K562 (cell line): Measurements from ENCODE around the gene OARD1. TPM values are rescaled to one million over a fixed set of nuclear protein-coding genes. Genes with fewer than 3 reads are reported as not detected.

Source experiments
- ATAC-seq: fragments of 200-7000 bp; cut with Tn5 transposase; 3 replicates; pipeline ENCODE4 v1.9.1; 2020; ENCODE audit warnings: moderate library complexity
- BruUV-seq: library from RNA; stranded (reverse); fragments of 400-500 nt; replicated peaks from 2 replicates; lab custom pipeline; 2021; lab: Mats Ljungman, UMichigan
- CTCF ChIA-PET: fragments of 300-600 bp; formaldehyde crosslinking; extraction: SDS; loops from one replicate; lab custom pipeline; 2021; ENCODE audit warnings: low intra/inter-chr PET ratio; lab: Yijun Ruan, JAX
- POLR2A ChIA-PET: fragments of 300-600, 350-650 bp; sonication (Branson Sonifier 250); formaldehyde crosslinking; extraction: SDS; loops from one replicate; lab custom pipeline; 2021; ENCODE audit warnings: antibody characterized with exemption, inconsistent platforms; lab: Yijun Ruan, JAX
- DNase-seq, 4 experiments: peaks; one replicate each; pipeline versions ENCODE4 v3.0.0 to v3.0.0-alpha.2; 2011 to 2018; ENCODE audit warnings: low spot score in 3 of 4, mixed read lengths in 3 of 4; ENCODE audit errors: extremely low read depth in 1 of 4
- FAIRE-seq: peaks from 2 replicates; lab custom pipeline; 2011; peaks lifted over from hg19 to GRCh38; lab: Jason Lieb, UNC
- H2AFZ ChIP-seq: 2 replicates; pipeline ENCODE4 v1.6.0; 2011; ENCODE audit warnings: low read depth, low read length, control low read depth, inconsistent platforms
- H3K27ac ChIP-seq: fragments of 200-600 bp; 3 replicates; pipeline ENCODE4 v1.8.0; 2011; ENCODE audit warnings: low read depth, mild to moderate bottlenecking, control low read depth, inconsistent platforms, low read length, moderate library complexity, mixed read lengths; ENCODE audit errors: extremely low read depth
- H3K27me3 ChIP-seq, 2 experiments: fragments of 300-600 bp in 1 of 2; 2 replicates in 1 of 2; 3 replicates in 1 of 2; pipeline versions ENCODE4 v1.6.0 to v1.8.0; 2011; ENCODE audit warnings: inconsistent platforms in 2 of 2, low read length in 2 of 2, mild to moderate bottlenecking in 1 of 2, mixed read lengths in 1 of 2, moderate library complexity in 1 of 2; ENCODE audit not compliant: control insufficient read depth in 2 of 2, insufficient read depth in 2 of 2
- H3K36me3 ChIP-seq: fragments of 300-600 bp; 3 replicates; pipeline ENCODE4 v1.8.0; 2011; ENCODE audit warnings: mild to moderate bottlenecking, low read length, inconsistent platforms; ENCODE audit not compliant: control insufficient read depth, insufficient read depth
- H3K4me1 ChIP-seq, 2 experiments: fragments of 200-600 bp in 1 of 2; replicated peaks in 1 of 2; 2 replicates in 1 of 2; 3 replicates in 1 of 2; pipeline versions ENCODE4 v1.5.1 to v1.8.0; 2011; ENCODE audit warnings: inconsistent platforms in 2 of 2, low read length in 2 of 2, mild to moderate bottlenecking in 1 of 2, mixed read lengths in 1 of 2, moderate library complexity in 1 of 2; ENCODE audit not compliant: control insufficient read depth in 2 of 2, insufficient read depth in 2 of 2
- H3K4me2 ChIP-seq: 2 replicates; pipeline ENCODE4 v1.6.1; 2011; ENCODE audit warnings: low read length, control low read depth, inconsistent platforms, mixed read lengths; ENCODE audit not compliant: insufficient read depth
- H3K4me3 ChIP-seq: fragments of 200-600 bp; sonication (generic), shearing (Covaris generic); 2 replicates; pipeline ENCODE4 v1.5.1; 2016; ENCODE audit warnings: control low read depth, inconsistent platforms
- H3K79me2 ChIP-seq: fragments of 200-600 bp; 3 replicates; pipeline ENCODE4 v1.8.0; 2011; ENCODE audit warnings: low read length, inconsistent platforms; ENCODE audit not compliant: control insufficient read depth, insufficient read depth
- H3K9ac ChIP-seq, 2 experiments: 2 replicates each; pipeline versions ENCODE4 v1.6.0 to v1.6.1; 2011; ENCODE audit warnings: low read depth in 2 of 2, low read length in 2 of 2, control low read depth in 1 of 2, inconsistent platforms in 1 of 2, mild to moderate bottlenecking in 1 of 2, mixed read lengths in 1 of 2; ENCODE audit not compliant: insufficient read depth in 1 of 2
- H3K9me1 ChIP-seq: one replicate; pipeline ENCODE4 v1.6.0; 2011; ENCODE audit warnings: inconsistent platforms, mild to moderate bottlenecking, low read length, moderate library complexity; ENCODE audit not compliant: control insufficient read depth, insufficient read depth
- H3K9me3 ChIP-seq: replicated peaks from 2 replicates; pipeline ENCODE4 v1.5.1; 2011; ENCODE audit warnings: low read depth, low read length, inconsistent platforms; ENCODE audit not compliant: control insufficient read depth, insufficient read depth
- H4K20me1 ChIP-seq: replicated peaks from 2 replicates; pipeline ENCODE4 v1.6.1; 2011; ENCODE audit warnings: low read length, inconsistent platforms, mixed read lengths; ENCODE audit not compliant: control insufficient read depth, insufficient read depth
- ATF3 ChIP-seq, 2 experiments: fragments of 450-650 bp in 1 of 2; sonication (generic) in 1 of 2; formaldehyde crosslinking in 1 of 2; IDR thresholded peaks in 1 of 2; conservative IDR thresholded peaks in 1 of 2; 2 replicates each; pipeline versions ENCODE4 v1.6.1 to v1.8.1; 2016 to 2023; ENCODE audit warnings: mild to moderate bottlenecking in 2 of 2, moderate library complexity in 2 of 2, inconsistent platforms in 1 of 2, missing genetic modification reagents in 1 of 2
- CEBPB ChIP-seq: fragments of 450-650 bp; IDR thresholded peaks from 2 replicates; pipeline ENCODE4 v1.6.1; 2016; ENCODE audit warnings: missing genetic modification characterization, missing compliant biosample characterization
- CEBPG ChIP-seq, 3 experiments: fragments of 200-800 bp in 1 of 3; sonication (Bioruptor generic) in 1 of 3; sonication (generic) in 1 of 3; formaldehyde crosslinking in 1 of 3; IDR thresholded peaks in 2 of 3; conservative IDR thresholded peaks in 1 of 3; 2 replicates each; pipeline versions ENCODE4 v1.6.1 to v1.8.0; 2016 to 2022; ENCODE audit warnings: missing compliant biosample characterization in 2 of 3, missing genetic modification characterization in 2 of 3, mild to moderate bottlenecking in 1 of 3, missing genetic modification reagents in 1 of 3
- FIP1L1 ChIP-seq: fragments of 200-400 bp; formaldehyde crosslinking; IDR thresholded peaks from 2 replicates; pipeline ENCODE4 v1.6.1; 2018; ENCODE audit warnings: mild to moderate bottlenecking, low read depth, low read length; ENCODE audit not compliant: poor library complexity, severe bottlenecking
- KLF13 ChIP-seq: fragments of 450-650 bp; IDR thresholded peaks from 2 replicates; pipeline ENCODE4 v1.6.1; 2016; ENCODE audit warnings: missing genetic modification characterization, low read depth, mild to moderate bottlenecking, missing compliant biosample characterization, moderate library complexity, borderline replicate concordance
- MXD1 ChIP-seq: fragments of 250-450 bp; sonication (Bioruptor Pico); IDR thresholded peaks from 2 replicates; pipeline ENCODE4 v1.8.0; 2021; ENCODE audit warnings: borderline replicate concordance, mild to moderate bottlenecking, moderate library complexity; ENCODE audit not compliant: poor library complexity, severe bottlenecking
- MYC ChIP-seq, 2 experiments: fragments of 250-450 bp in 1 of 2; sonication (Bioruptor Pico) in 1 of 2; IDR thresholded peaks; 2 replicates each; pipeline versions ENCODE4 v1.5.1 to v1.6.1; 2012 to 2021; ENCODE audit warnings: low read depth in 2 of 2, borderline replicate concordance in 1 of 2, improper control_type of control experiment in 1 of 2, low read length in 1 of 2, mild to moderate bottlenecking in 1 of 2, moderate library complexity in 1 of 2
- POLR2A ChIP-seq: fragments of 450-650 bp; conservative IDR thresholded peaks from 2 replicates; pipeline ENCODE4 v1.6.1; 2016
- PREB ChIP-seq: sonication (generic); formaldehyde crosslinking; IDR thresholded peaks from 2 replicates; pipeline ENCODE4 v1.8.1; 2023; ENCODE audit warnings: mild to moderate bottlenecking, missing genetic modification reagents
- PURB ChIP-seq: sonication (generic); formaldehyde crosslinking; IDR thresholded peaks from 2 replicates; pipeline ENCODE4 v1.9.0; 2021; ENCODE audit warnings: low read depth, mild to moderate bottlenecking, missing genetic modification reagents
- RAD51 ChIP-seq: fragments of 450-650 bp; IDR thresholded peaks from 2 replicates; pipeline ENCODE4 v1.7.1; 2016; ENCODE audit warnings: low read depth, mild to moderate bottlenecking, borderline replicate concordance
- TBP ChIP-seq: optimal IDR thresholded peaks from 2 replicates; pipeline ENCODE3; 2011; ENCODE audit warnings: low read depth, low read length, improper control_type of control experiment
- ZBTB12 ChIP-seq: fragments of 250-450 bp; sonication (Bioruptor Pico); IDR thresholded peaks from 2 replicates; pipeline ENCODE4 v1.4.0; 2020
- ZNF197 ChIP-seq: fragments of 200-800 bp; sonication (Bioruptor generic); IDR thresholded peaks from 2 replicates; pipeline ENCODE4 v1.6.1; 2016; ENCODE audit warnings: low read depth, missing genetic modification characterization, missing compliant biosample characterization
- ZNF740 ChIP-seq, 3 experiments: fragments of 200-800 bp in 1 of 3; sonication (Bioruptor generic) in 1 of 3; sonication (generic) in 1 of 3; formaldehyde crosslinking in 1 of 3; IDR thresholded peaks; 2 replicates each; pipeline versions ENCODE4 v1.6.1 to v1.8.0; 2016 to 2022; ENCODE audit warnings: mild to moderate bottlenecking in 2 of 3, missing compliant biosample characterization in 2 of 3, missing genetic modification characterization in 2 of 3, missing genetic modification reagents in 1 of 3
- ZNF76 ChIP-seq: fragments of 250-450 bp; sonication (Bioruptor Pico); IDR thresholded peaks from 2 replicates; pipeline ENCODE4 v1.4.0; 2020; ENCODE audit warnings: mild to moderate bottlenecking, moderate library complexity, borderline replicate concordance
- in situ Hi-C: fragments of 300-500 bp; cut with MboI; formaldehyde crosslinking; loops from 4 replicates; pipeline ENCODE4 v1.15.0; 2018; ENCODE audit warnings: inconsistent platforms, mixed read lengths
- intact Hi-C: fragments of 100-400 bp; cut with micrococcal nuclease; formaldehyde crosslinking; loops from 2 replicates; pipeline ENCODE4 v1.14.2; 2022
- polyA plus RNA-seq, 8 experiments: library from polyadenylated mRNA; depleted of rRNA in 4 of 8; stranded (reverse) in 5 of 8; unstranded in 3 of 8; fragments of >200 nt; fragmentation: Nextera tagmentation in 2 of 8; fragmentation: Illumina TruSeq in 1 of 8; extraction: Ambion mirVana in 2 of 8; extraction: Trizol in 1 of 8; gene quantifications; 2 replicates each; pipeline versions ENCODE4 v1.2.1 to v1.2.3, GENCODE V29; 2011 to 2014; ENCODE audit warnings: inconsistent platforms in 1 of 8, missing spikeins in 1 of 8
- total RNA-seq, 7 experiments: library from RNA; depleted of rRNA in 6 of 7; stranded (reverse); fragments of >200 nt in 6 of 7; fragmentation: Illumina TruSeq in 2 of 7; extraction: Trizol in 2 of 7; gene quantifications; 2 replicates each; pipeline versions ENCODE4 v1.2.1 to v1.2.3, GENCODE V29; 2011 to 2021; ENCODE audit warnings: low replicate concordance in 1 of 7

OARD1 gene
- total and polyA plus RNA-seq, 9 of the 15 experiments (the other 6 are each of a cell fraction or from before 2014, with no cell fraction given), result 43.4 to 88.3 (median 61.1) TPM

GRCh38 chr6:41085182-41085581 is 13.0 kb upstream of the OARD1 start:
- no peaks in the 10 kb centered on the region for H3K9me1 ChIP-seq
- intact Hi-C loops (no loop called here), in situ Hi-C loops (no loop called here)
- H2AFZ ChIP-seq, result no peak overlapping the region
- CTCF ChIA-PET, result no interaction called here
- DNase-seq, result no peak
- H4K20me1 ChIP-seq, result no peaks in the 10 kb centered on the region
- FAIRE-seq, result no peak
- H3K4me1 ChIP-seq, result no peaks in the 10 kb centered on the region
- peaks cover 81% of the 10 kb centered on the region for H3K36me3 ChIP-seq
- no peaks in the 10 kb centered on the region for H3K9me3 ChIP-seq
- no peak overlapping the region for H3K27ac ChIP-seq
- H3K4me3 ChIP-seq, result no peak overlapping the region
- no peak overlapping the region for H3K9ac ChIP-seq
- BruUV-seq, result no TSS peak
- peaks cover 5% of the 10 kb centered on the region; the same call in 1 of the 3 replicates for H3K79me2 ChIP-seq
- ATAC-seq, result no peak
- H3K4me2 ChIP-seq, result no peak overlapping the region
- POLR2A ChIA-PET, result no interaction called here
- no peaks in the 10 kb centered on the region for H3K27me3 ChIP-seq
- no peak for TF ChIP-seq ZBTB12 (CRISPR knock-in tag)
- TF ChIP-seq POLR2A, result no peak
- TF ChIP-seq CEBPG (CRISPR knock-in tag; IDR thresholded peaks at IDR 0.05), result no peak
- TF ChIP-seq CEBPG (tag; conservative IDR thresholded peaks at IDR 0.05 in 1 of 2, IDR thresholded peaks at IDR 0.05 in 1 of 2), result peak; percentile 80 to 95
- TF ChIP-seq MYC (IDR thresholded peaks at IDR 0.05; ENCODE audit: low read depth, low read length), result no peak
- no peak for TF ChIP-seq MYC (CRISPR knock-in tag; IDR thresholded peaks at IDR 0.05; ENCODE audit: borderline replicate concordance, low read depth)
- TF ChIP-seq TBP, result no peak
- TF ChIP-seq ZNF740 (CRISPR knock-in tag; IDR thresholded peaks at IDR 0.05), result no peak
- TF ChIP-seq ZNF740 (tag; IDR thresholded peaks at IDR 0.05), result no peak
- TF ChIP-seq FIP1L1, result no peak
- TF ChIP-seq ZNF197, result no peak
- TF ChIP-seq MXD1 (CRISPR knock-in tag), result no peak
- no peak for TF ChIP-seq RAD51
- peak; percentile 89 for TF ChIP-seq ATF3 (IDR thresholded peaks at IDR 0.05)
- TF ChIP-seq ATF3 (CRISPR knock-in tag; conservative IDR thresholded peaks at IDR 0.05), result no peak
- no peak for TF ChIP-seq KLF13 (tag)
- TF ChIP-seq CEBPB (tag), result peak; percentile 76
- TF ChIP-seq PURB (CRISPR knock-in tag), result no peak
- TF ChIP-seq ZNF76, result no peak
- TF ChIP-seq PREB (CRISPR knock-in tag), result no peak
